AG08396 (cell line): ENCODE measurements around the gene PALS1.
A peak's percentile ranks its signal among the peaks of the same experiment; 100 is the strongest.

ENCODE experiments used
- DNase-seq: peaks from one replicate; pipeline ENCODE4 v3.0.0; 2012; ENCODE audit warnings: low spot score, mixed read lengths

PALS1 gene

DNA sequence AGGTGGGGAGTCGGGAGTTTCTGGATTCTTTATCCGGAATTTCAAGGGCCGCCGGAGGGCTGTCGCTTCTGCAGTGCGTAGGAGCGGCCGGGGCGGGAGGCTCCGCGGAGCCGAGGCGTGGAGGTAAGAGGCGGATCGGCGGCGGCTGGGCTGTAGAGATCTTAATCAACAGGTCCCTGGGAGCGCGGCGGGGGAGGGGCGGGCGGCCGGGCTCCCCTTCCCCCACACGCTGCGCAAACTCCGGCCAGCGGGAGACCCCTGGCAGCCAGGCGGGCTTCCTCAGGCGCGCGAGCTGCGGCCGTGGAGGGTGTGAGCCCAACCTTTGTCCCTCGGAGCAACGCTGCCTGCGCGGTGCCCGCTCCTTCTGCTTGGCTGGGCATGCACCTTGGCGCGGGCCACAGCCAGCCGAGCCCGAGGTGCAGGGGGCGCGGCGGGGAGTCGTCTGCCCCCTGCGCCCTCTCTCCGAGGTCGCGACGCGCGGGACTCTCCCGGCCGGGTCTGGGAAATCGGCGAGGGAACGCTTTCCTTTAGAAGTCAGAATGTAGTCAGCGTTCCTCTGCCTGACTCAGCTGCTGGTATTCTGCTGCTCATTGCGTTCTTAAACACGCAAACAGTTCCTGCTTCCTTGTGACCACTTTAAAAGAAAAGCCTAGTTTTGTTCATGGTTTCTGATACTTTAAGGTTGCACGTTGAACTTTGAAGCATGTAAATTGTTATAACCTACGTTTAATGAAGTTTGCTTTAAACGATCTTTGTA, at the start of gene PALS1:
TSS of gene PALS1 (plus strand) at position 25 of the 757 bp plus-strand sequence. CDS start 37,736 bp downstream, outside the sequence.
- peak; percentile 61 for DNase-seq

DNA sequence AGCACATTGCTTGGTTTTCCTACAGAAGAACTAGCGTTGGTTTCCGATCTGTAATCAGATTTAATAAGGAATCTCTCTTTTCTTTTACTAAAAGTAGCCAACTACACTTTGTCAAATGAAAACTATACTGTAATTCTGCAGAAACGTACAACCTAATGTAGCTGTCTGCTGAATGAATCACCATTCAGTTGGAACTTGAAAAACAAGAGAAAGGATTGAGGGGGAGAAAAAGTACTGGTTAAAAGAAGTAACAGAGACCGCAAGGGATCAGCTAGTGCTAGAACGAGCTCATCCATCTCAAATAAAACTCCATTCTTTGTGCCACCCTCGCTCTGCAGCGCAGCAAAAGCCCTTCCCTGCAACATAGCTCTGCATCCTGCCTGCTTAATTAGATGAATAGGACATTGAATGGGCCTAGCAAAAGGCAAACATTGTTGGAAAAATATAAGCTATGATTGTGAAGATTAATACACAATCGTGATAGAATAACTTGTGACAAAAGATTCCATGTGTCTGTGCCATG, 49.4 kb upstream of the PALS1 start:
- DNase-seq: no peak

DNA sequence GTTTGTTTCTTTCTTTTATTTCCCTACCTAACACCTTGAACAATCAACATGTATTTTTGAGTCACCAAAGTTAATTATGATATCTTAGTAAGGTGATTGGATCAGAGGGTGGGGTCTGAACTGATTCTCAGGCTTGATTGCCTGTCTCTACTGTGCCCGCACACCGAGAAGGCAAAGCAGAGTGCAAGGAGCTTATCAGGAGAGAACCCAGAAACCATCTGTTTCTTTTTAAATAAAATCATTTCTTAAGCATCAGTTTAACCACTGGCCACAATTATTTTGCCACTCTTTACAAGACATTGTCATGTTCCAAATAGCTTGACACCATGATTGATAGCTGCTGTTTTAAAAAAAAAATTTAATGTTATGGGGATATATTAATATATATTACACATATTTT, 48.9 kb upstream of the PALS1 start:
- no peak for DNase-seq

DNA sequence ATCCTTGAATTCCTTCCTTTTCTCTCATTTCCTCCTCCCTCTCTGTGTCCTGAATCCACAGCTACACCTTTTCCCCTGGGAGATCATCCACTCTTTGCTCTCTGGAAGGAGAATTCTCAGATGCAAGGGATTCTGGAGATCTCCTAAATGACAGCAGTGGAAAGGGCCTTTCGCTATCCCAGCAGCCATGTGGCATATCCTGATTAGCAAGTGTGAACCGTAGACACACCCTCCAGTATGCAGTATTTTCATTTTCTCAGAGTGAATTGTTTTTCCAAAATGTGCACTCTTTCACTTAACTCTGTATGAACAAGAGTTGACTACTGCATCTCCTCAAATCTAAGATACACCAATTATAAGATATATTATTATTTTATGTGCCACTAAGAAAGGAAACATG, 46.0 kb upstream of the PALS1 start:
- no peak for DNase-seq

DNA sequence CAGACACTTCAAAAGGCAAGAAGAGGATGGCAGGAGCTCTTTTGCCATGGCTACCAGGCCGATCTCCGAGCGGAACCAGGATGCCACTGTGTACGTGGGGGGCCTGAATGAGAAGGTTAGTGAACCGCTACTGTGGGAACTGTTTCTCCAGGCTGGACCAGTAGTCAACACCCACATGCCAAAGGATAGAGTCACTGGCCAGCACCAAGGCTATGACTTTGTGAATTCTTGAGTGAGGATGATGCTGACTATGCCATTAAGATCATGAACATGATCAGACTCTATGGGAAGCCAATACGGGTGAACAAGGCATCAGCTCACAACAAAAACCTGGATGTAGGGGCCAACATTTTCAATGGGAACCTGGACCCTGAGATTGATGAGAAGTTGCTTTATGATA, 42.2 kb upstream of the PALS1 start:
- no peak for DNase-seq

DNA sequence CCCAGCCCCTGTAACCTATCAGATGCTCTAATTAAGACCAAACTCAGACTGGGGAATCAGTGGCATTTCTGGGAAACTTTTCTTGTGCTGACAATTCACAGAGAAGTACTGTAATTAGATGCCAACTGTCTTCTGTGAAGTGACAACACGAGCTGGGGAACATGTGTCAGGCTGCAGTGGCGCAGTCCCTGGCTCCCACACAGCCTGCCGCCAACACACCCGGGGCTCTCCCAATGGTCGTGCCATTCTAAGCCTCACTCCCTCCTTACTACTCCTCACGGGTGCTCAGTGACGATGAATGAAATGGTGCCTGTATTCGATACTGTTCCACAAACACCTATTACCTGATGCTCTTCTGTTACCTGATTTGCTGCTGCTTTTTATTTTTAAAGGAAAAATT, 33.4 kb upstream of the PALS1 start:
- no peak for DNase-seq

DNA sequence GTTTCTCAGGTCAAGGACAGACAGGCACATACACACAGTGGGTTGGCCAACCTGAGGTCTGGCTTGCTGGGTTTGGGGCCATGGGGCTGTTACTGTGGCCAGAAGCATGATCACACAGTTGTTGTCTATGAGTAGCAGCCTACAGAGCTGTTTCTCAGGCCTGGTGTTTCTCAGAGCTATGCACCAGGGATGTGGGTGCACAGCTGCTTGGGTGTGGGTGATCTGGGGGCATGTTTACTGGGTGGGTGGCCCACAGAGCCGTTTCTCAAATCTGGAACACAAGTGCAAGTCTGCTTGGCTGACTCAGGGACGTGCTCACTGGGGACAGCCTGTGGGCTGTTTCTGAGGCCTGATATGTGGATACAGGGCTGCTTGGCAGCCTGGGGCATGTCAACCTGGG, 23.1 kb upstream of the PALS1 start:
- no peak for DNase-seq

DNA sequence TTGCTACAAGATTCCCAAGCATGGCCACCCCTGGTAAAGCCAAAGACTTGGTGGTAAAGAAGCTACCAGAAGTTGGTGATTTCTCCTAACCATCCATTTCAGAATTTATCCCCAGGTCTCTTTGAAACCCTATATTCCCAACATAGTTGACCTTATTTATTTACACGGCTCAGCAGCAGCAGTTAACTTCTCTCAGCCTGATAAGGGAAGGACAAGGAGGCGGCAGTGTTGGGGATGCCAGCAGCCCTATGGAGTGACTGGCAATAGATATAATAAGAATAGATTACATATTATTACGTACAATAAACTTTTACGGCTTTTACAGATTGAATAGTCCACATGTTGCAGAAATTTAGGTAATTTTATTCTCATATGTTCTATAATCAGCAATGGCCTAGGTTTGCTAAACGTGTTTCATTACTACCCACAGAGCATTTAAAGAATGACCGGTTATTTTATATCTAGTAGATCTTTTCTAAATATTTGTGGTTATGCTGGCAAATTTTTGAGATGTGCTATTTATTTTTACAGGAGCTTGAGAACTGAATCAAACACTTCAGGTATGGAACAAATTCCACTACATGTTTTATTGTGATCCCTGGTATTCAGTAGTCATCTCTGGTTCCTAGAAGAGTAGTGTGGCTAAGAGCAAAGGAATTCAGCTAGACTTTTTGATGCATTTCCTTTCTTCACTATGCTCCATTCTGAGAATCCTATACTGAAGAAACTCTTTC, 19.8 kb upstream of the PALS1 start:
- DNase-seq: peak; percentile 68

DNA sequence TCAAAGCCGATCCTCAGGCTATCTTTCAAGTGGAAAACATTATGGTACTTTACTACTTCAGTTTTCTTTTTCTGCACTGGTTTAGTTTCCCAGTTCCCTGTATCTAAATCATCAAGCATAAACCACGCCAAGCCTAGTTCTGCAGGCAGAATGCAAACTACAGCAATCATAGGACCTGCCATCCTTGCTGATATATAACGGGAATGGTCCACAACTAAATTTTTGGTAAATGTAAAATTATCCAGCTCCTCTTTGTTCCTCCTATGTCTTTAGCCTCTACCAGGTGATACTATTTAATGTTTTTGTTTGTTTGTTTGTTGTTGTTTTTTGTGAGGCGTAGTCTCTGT, 19.3 kb upstream of the PALS1 start:
- no peak for DNase-seq

DNA sequence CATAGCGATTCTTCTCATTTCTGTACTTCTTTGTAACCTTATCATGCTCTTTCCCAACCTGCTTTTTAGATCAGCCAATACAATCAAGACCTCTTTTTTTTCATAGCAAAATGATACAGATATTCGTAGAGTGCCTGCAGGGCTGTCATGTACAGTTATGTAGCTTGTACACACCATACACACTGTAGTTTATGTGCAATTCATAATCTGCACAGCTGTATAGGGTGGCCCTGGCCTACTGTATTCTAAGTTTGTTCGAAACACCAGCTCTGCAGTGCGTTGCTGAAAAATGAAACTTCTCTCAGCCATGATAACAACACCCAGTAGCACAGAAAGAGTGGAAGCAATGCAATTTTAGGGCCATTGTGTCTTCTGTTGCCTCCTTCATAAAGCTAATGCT, 15.7 kb upstream of the PALS1 start:
- no peak for DNase-seq

DNA sequence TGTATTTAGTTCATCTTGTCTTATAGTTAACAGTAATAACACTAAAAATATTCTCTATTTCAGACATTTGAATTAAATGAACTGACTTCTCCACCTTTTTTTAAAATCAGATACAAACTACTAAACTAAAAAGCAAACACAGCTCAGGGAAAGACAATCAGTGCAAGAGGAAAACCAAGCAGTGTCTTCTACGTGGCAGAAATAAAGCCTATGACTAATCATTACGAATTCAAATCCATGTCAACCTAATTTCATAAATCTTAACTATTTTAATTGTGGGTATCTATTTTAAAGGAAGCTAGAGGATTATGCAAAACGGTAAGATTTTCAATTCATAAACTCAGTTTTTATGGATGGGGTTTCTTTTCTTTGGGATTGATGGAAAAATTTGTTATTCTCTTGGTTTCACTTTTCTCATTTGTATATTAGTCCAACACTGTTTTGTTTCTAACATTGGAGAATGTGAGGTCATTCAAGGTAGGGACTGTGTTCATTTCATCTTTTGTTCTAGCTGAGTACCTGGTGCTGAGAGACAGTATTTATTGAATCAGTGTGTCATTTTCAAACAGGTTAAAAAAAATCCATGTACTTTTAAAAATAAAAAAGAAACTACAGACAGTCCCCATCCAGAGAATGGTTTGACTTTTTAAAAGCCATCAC, 12.8 kb upstream of the PALS1 start:
- DNase-seq: no peak

DNA sequence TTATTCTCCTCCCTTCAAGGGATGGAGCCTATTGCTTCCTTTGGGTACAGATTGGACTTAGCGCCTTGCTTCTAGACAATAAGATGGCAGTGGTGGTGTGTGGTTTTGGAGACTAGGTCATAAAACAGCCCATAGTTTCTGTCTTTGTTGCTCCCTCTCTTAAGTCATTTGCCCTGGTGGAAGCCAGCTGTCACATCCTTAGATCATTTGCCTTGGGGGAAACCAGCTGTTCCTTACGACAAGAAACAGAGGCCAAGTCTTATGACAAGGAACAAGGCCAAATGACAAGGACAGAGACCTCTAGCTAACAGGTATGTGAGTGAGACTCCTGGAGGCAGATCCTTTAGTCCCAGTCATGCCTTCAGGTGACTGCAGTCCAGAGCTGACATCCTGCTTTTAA, 9.2 kb upstream of the PALS1 start:
- no peak for DNase-seq

DNA sequence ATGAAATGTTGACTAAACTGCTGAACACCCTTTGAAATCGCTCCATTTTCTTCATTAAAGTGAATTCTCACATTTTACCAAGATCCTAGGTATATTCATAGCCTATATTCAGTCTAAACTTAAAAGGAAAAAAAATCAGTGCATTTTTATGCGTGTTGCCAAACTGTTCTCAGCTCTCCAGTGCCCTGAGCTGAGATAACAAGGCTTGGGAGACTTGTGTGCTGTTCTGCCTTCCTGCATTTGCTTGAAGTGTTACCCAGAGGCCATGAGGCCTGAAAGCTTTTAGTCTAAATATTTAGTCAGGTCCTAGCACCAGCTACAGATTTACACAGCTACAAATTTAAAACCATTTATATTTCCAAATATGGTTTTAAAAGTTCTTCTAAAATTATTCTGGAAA, 8.6 kb upstream of the PALS1 start:
- DNase-seq: no peak

DNA sequence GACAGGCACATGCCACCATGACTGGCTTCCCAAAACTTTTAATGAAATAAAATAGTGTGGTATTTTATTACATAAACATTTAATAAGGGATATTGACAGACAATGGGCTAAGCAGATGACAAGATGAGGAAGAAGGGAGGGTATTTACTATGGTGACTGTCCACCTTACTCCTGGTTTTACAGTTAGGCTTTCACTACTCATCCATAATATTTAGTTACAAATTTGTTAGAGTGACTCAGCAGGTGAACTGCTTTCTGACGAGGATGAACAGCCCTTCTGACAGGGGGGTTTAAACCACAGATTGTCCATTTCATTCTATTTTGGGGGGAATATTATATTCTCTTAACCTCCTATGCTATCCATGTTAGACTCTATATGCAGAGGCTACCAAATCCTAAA, 3.6 kb upstream of the PALS1 start:
- DNase-seq: no peak

DNA sequence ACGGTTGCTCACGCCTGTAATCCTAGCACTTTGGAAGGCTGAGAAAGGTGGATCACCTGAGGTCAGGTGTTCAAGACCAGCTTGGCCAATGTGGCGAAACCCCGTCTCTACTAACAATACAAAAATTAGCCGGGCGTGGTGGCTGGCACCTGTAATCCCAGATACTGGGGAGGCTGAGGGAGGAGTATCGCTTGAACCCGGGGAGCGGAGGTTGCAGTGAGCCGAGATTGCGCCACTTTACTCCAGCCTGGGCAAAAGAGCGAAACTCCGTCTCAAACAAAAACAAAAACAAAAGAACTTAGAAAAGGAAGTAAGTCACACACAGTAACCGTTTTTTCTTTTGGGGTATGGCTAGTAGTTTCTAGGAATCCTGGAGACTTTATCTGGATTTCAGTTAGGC, 1.7 kb upstream of the PALS1 start:
- DNase-seq: no peak

DNA sequence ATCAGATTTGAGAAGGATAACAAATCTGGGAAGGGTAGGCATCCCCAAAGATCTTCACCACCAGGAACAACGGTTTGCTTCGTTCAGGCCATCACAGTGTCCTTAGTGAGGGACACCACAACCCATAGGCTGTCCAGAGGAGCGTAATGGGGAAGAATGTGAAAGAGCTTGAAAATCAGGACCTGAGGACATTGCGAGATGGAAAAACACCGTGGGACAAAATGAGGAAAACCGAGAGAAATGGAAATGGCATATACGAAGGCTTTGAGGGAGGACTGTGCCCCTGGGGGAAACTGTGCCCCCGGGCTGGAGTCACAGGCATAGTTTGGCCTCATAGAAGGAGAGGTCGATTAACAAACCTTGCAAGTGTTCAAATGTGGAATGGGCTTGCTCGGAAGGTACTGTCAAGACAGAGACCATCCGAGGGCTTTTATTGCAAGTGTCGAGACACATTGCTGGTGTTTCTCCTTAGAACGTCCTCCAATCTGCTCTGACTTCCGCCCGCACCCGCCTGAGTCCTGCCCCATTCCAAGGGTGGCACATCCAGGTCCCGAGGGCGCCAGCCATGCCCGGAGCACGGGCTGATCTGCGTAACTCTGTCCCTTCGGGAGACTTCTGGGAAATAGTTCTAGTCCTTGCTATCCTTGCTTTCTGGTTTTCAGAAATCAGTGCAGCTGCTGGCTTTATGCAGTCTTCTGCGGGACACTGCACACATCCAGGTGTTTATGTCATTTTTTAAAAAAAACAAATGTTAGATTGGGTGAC, 885 bp upstream of the PALS1 start:
- peak; percentile 39 for DNase-seq

DNA sequence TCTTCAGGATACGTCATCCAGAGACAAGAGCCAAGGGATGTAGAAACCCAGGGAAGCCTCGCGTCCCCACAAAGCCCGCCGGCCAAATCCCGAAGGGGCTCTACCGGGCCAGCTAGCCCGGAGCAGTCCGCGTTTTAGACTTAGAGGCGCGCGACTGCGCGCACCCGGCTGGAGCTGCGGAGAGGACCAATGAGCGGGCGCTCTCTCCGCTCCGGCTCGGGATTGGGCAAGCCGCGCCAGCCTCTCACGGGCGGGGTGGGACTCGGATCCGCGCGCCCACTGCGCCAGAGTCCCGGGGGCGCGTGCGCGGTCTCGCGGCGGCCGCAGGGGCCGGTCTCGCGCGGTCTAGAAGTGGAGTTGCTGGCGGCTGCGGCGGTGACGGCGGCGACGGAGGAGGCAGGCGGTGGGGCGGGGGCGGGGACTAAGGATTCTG, 241 bp upstream of the PALS1 start:
- peak; percentile 96 for DNase-seq

DNA sequence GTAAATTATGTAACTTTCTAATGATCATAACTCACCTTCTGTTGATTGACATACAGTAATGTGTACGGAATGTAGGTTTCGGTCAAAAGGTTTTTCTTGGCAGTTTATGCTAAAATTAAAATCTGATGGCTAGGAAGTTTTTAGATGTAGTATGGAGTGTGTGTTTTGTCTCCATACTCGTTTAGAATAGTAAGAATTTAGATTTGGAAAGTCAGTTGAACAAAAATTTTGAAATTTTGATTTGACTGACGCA, 859 bp downstream of the PALS1 start:
- no peak for DNase-seq

DNA sequence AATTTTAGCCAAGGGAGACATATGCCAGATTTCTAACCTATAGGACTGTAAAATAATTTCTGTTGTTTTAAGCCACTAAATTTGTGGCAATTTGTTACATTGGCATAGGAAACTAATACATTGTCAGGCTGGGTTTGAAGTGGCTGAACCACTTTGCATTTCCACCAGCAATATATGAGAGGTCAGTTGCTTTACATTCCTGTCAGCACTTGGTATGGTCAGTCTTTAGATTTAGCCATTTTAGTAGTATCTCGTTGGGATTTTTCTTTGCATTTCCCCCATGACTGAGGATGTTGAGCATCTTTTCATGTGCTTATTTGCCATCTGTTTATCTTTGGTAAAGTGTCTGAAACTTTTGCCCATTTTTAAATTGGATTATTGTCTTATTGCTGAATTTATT, 3.9 kb downstream of the PALS1 start:
- DNase-seq: no peak

DNA sequence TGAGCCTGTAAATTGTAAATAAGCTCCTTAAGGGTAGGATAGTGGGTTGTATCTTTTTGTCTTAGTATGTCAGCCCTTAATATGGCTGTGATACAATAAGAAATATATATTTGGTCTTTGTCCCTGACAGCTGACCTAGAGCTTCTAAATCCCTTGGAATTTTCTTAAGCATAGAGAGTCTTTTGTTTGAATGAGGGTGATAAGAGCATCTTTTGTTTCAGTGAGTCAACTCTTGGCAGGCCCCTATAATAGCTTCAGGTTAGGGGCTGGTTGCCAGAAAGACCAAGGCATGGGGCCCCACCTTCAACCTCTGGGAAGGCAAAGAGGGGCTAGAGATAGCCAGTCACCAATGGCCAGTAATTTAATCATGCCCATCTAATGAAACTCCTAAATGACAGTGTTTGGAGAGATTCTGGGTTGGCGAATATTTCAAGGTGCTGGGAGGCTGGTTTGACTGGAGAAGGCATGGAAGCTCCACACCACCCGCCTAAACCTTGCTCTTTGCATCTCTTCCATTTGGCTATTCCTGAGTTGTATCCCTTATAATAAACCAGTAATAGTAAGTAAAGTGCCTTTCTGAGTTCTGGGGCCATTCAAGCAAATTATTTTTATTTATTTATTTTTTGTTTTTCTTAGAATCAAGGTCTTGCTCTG, 10.5 kb downstream of the PALS1 start:
- DNase-seq: no peak

DNA sequence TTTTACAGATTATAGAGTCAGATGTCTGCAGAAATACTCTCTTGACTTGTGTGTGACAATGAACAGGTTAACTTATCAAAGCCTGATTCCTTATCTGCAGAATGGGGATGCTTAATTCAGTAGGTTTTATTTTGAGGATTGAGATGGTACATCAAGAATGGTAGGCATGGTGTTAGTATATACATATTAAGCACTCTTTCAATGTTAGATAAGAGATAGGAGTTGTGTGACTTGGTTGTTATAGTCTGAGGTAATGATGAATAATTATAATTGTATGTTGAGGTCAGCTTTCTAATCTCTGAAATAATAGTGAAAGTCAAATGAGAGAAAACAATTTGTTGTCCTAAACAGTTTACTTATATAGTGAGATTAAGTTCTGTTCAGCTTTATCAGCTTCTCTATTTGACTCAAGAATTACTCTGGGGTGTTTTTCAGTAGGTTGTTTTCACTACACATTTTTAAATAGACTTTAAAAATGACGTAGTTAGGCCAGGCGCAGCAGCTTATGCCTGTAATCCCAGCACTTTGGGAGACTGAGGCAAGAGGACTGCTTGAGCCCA, 11.9 kb downstream of the PALS1 start:
- no peak for DNase-seq

DNA sequence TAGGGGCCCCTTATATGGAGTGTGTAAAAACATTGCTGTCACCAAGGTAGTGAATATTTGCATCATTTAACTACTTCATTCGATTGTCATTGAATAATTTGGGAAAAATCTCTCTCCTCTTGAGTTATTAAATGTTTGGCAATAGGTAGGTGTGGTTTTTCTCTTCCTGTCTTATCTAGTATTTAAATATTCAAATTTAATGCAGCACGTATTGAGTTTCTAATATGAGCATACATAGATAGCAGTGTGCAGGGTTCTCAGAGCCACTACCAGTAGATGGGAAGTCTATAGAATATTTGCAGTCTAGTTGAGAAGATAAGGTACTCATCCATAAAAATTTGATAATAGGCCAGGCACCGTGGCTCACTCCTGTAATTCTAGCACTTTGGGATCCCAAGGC, 16.7 kb downstream of the PALS1 start:
- DNase-seq: no peak
